HG02943 (cell line): ENCODE measurements around the gene PLCXD3.
"Not testable (repeated sequence)": the region's sequence is repeated elsewhere in the genome, so short reads cannot be mapped to it uniquely, and the experiment has no call there.

Experiments
- ATAC-seq: cut with Tn5 transposase; IDR thresholded peaks from one replicate; pipeline ENCODE4 v1.9.1; 2021; ENCODE audit warnings: mild to moderate bottlenecking, low read depth, moderate library complexity; ENCODE audit not compliant: unreplicated experiment

Gene PLCXD3

GRCh38 chr5:41363343-41363986 is 146.9 kb downstream of the PLCXD3 start:
- ATAC-seq: no peak

- ATAC-seq: no peak
These were observed 153.6 kb downstream of the PLCXD3 start for GRCh38 chr5:41356786-41357185.

GRCh38 chr5:41349846-41350245 is 160.6 kb downstream of the PLCXD3 start:
- no peak for ATAC-seq

- no peak for ATAC-seq
These were observed 162.8 kb downstream of the PLCXD3 start for GRCh38 chr5:41347569-41347968.

- ATAC-seq: no peak
These were observed 163.8 kb downstream of the PLCXD3 start for GRCh38 chr5:41346609-41347008.

- ATAC-seq: no peak
These were observed 165.1 kb downstream of the PLCXD3 start for GRCh38 chr5:41345295-41345694.

- no peak for ATAC-seq
These were observed 171.1 kb downstream of the PLCXD3 start for GRCh38 chr5:41339339-41339738.

GRCh38 chr5:41338136-41338675 is 172.2 kb downstream of the PLCXD3 start:
- no peak for ATAC-seq

GRCh38 chr5:41337724-41338123 is 172.7 kb downstream of the PLCXD3 start:
- ATAC-seq: no peak

GRCh38 chr5:41337216-41337615 is 173.2 kb downstream of the PLCXD3 start:
- ATAC-seq: no peak

GRCh38 chr5:41336471-41336870 is 173.9 kb downstream of the PLCXD3 start:
- ATAC-seq: no peak

GRCh38 chr5:41335596-41336181 is 174.7 kb downstream of the PLCXD3 start:
- no peak for ATAC-seq

GRCh38 chr5:41334758-41335157 is 175.6 kb downstream of the PLCXD3 start:
- no peak for ATAC-seq

GRCh38 chr5:41334221-41334620 is 176.2 kb downstream of the PLCXD3 start:
- no peak for ATAC-seq

- no peak for ATAC-seq
These were observed 185.3 kb downstream of the PLCXD3 start for GRCh38 chr5:41325074-41325473.

- not testable (repeated sequence) for ATAC-seq
These were observed 187.6 kb downstream of the PLCXD3 start for GRCh38 chr5:41322826-41323225.

- ATAC-seq: no peak
These were observed 197.8 kb downstream of the PLCXD3 start for GRCh38 chr5:41312478-41313060.

GRCh38 chr5:41312066-41312465 is 198.3 kb downstream of the PLCXD3 start:
- no peak for ATAC-seq

GRCh38 chr5:41309275-41309674 is 201.1 kb downstream of the PLCXD3 start:
- ATAC-seq: no peak

- ATAC-seq: no peak
These were observed 204.4 kb downstream of the PLCXD3 start for GRCh38 chr5:41306005-41306404.

GRCh38 chr5:41305056-41305455 is 205.3 kb downstream of the PLCXD3 start:
- ATAC-seq: no peak

- no peak for ATAC-seq
These were observed 214.3 kb downstream of the PLCXD3 start for GRCh38 chr5:41296066-41296465.
